KMS-11 (cell line): Measurements from ENCODE around the gene STXBP1.
"Not testable (repeated sequence)": the region's sequence is repeated elsewhere in the genome, so short reads cannot be mapped to it uniquely, and the experiment has no call there.

Source experiments
- H2AFZ ChIP-seq: fragments of 200-600 bp; sonication (generic); 2 replicates; pipeline ENCODE4 v1.6.1; 2016; ENCODE audit warnings: antibody characterized with exemption, mixed run types, low read depth
- H3K27ac ChIP-seq: fragments of 200-600 bp; sonication (generic); 2 replicates; pipeline ENCODE4 v1.6.1; 2016; ENCODE audit warnings: mild to moderate bottlenecking, mixed run types
- H3K27me3 ChIP-seq: fragments of 200-600 bp; sonication (generic); 2 replicates; pipeline ENCODE4 v1.6.1; 2017; ENCODE audit warnings: mild to moderate bottlenecking, low read depth, mixed run types, moderate library complexity; ENCODE audit not compliant: insufficient read depth
- H3K36me3 ChIP-seq: fragments of 200-600 bp; sonication (generic); 2 replicates; pipeline ENCODE4 v1.6.1; 2017; ENCODE audit warnings: mild to moderate bottlenecking, mixed run types; ENCODE audit not compliant: insufficient read depth
- H3K4me1 ChIP-seq: fragments of 200-600 bp; sonication (generic); 2 replicates; pipeline ENCODE4 v1.6.1; 2016; ENCODE audit warnings: mild to moderate bottlenecking, low read depth, mixed run types; ENCODE audit not compliant: poor library complexity, severe bottlenecking
- H3K4me2 ChIP-seq: fragments of 200-600 bp; sonication (generic); 2 replicates; pipeline ENCODE4 v1.7.0; 2016; ENCODE audit warnings: mild to moderate bottlenecking, mixed run types
- H3K4me3 ChIP-seq: fragments of 200-600 bp; sonication (generic); IDR thresholded peaks from 2 replicates; pipeline ENCODE4 v1.6.1; 2017; ENCODE audit warnings: low read depth, low read length, mixed read lengths; ENCODE audit not compliant: insufficient read depth
- H3K79me2 ChIP-seq: fragments of 200-600 bp; sonication (generic); 2 replicates; pipeline ENCODE4 v1.6.1; 2016; ENCODE audit warnings: low read depth, mixed run types; ENCODE audit not compliant: insufficient read depth
- H3K9ac ChIP-seq: fragments of 200-600 bp; sonication (generic); 2 replicates; pipeline ENCODE4 v1.6.1; 2016; ENCODE audit warnings: mild to moderate bottlenecking, mixed run types
- H4K20me1 ChIP-seq: fragments of 200-600 bp; sonication (generic); 2 replicates; pipeline ENCODE4 v1.6.1; 2016; ENCODE audit warnings: mild to moderate bottlenecking, mixed run types; ENCODE audit not compliant: insufficient read depth
- CTCF ChIP-seq: fragments of 200-600 bp; sonication (generic); conservative IDR thresholded peaks from 2 replicates; pipeline ENCODE4 v1.6.1; 2017; ENCODE audit warnings: low read depth, mild to moderate bottlenecking, antibody characterized with exemption, low read length, moderate library complexity, mixed read lengths

The STXBP1 gene

DNA sequence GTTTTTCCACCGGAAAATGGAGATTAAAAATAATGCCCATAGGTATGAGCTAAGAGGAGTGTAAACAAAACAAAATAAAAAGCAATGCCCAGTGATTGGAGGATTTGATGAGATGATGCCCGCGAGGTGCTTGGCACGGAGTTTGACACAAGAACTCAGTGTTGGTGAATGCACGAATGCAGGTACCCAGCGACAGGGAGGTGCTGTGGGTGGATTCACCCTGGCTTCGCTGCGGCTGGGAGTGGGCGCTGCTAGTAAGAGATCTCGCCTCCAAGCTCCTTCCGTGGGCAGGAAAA, 526 bp upstream of the STXBP1 start:
- Histone ChIP-seq H3K27ac (no peak overlapping the region), H3K4me2 (peak overlapping the region; percentile 82), H2AFZ (peak overlapping the region; percentile 93), H3K79me2 (peaks cover 10% of the 10 kb centered on the region; the same call in 1 of the 2 replicates), H3K4me3 (no peak overlapping the region), H3K9ac (no peak overlapping the region), H4K20me1 (no peaks in the 10 kb centered on the region), H3K36me3 (no peaks in the 10 kb centered on the region), H3K4me1 (peaks cover 44% of the 10 kb centered on the region), H3K27me3 (no peaks in the 10 kb centered on the region)
- TF ChIP-seq CTCF, result no peak

DNA sequence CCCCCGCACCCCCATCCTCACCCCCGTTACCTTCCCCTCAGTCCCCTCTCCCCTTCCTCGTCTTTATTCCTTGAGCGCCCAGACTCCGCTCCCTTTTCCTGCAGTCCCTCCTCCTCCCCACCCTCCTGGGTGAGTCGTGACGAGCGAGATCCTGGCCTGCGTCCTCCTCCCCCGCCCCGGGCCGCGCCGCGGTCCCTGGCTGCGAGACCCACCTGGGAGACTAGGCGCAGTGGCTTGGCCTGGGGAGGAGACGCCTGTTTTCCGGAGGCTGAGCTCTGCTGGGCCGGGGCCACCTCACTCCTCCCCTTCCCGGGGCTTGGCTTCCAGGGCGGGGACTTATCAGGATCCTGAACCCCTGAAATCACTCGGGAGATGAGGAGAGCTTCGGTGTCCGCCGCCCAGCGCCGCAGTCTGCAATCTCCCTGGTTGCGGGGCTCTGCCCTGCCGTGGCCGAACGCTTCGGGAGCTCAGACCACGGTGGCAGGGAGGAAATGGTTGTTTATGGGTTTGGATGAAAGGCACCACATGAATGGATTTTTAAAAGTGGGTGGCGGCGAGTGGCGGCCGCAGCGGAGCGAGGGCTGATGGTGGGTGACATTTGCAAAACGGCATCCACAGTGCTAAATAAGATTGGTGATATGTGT, 984 bp downstream of the STXBP1 start:
- no peak overlapping the region for H2AFZ ChIP-seq
- peaks cover 34% of the 10 kb centered on the region for H3K4me1 ChIP-seq
- no peak overlapping the region for H3K27ac ChIP-seq
- H3K36me3 ChIP-seq, result no peaks in the 10 kb centered on the region
- no peaks in the 10 kb centered on the region for H4K20me1 ChIP-seq
- H3K27me3 ChIP-seq, result no peaks in the 10 kb centered on the region
- peak overlapping the region; percentile 86 for H3K4me2 ChIP-seq
- H3K4me3 ChIP-seq, result no peak overlapping the region
- no peak overlapping the region for H3K9ac ChIP-seq
- peaks cover 9% of the 10 kb centered on the region; the same call in 1 of the 2 replicates for H3K79me2 ChIP-seq
- no peak for TF ChIP-seq CTCF

GRCh38 chr9:127613583-127613954, 1.5 kb downstream of the STXBP1 start:
- Histone ChIP-seq H3K4me2 (peak overlapping the region; percentile 86), H2AFZ (no peak overlapping the region)
- no peak for TF ChIP-seq CTCF

DNA sequence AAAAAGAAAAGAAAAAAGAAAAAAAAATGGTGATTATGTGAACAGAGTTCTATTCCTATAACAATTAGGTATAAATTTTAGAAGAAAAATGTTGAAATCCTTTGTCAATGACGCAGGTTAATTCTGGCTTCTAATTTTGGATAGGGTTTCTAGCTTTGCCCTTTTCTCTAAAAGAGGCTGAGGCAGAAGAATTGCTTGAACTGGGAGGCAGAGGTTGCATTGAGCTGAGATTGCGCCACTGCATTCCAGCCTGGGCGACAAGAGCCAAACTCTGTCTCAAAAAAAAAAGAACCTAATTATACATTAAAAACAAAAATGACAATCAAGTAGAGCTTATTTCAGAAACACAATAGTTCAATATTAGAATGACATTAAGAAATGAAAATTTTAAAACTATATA, 2.9 kb downstream of the STXBP1 start:
- H2AFZ ChIP-seq, result no peak overlapping the region
- no peak overlapping the region for H3K4me2 ChIP-seq
- peaks cover 22% of the 10 kb centered on the region for H3K4me1 ChIP-seq
- H3K27ac ChIP-seq, result no peak overlapping the region
- H3K27me3 ChIP-seq, result no peaks in the 10 kb centered on the region
- no peaks in the 10 kb centered on the region for H3K36me3 ChIP-seq
- peaks cover 9% of the 10 kb centered on the region; the same call in 1 of the 2 replicates for H3K79me2 ChIP-seq
- no peak for TF ChIP-seq CTCF
- no peak overlapping the region for H3K4me3 ChIP-seq
- no peaks in the 10 kb centered on the region for H4K20me1 ChIP-seq
- H3K9ac ChIP-seq, result no peak overlapping the region

More at GRCh38 chr9:127613583-127613954, 1.5 kb downstream of the STXBP1 start:
- Histone ChIP-seq H3K36me3 (no peaks in the 10 kb centered on the region), H3K79me2 (peaks cover 9% of the 10 kb centered on the region; the same call in 1 of the 2 replicates), H3K27me3 (no peaks in the 10 kb centered on the region), H3K9ac (no peak overlapping the region), H4K20me1 (no peaks in the 10 kb centered on the region), H3K4me1 (peaks cover 34% of the 10 kb centered on the region), H3K4me3 (no peak overlapping the region), H3K27ac (no peak overlapping the region)

DNA sequence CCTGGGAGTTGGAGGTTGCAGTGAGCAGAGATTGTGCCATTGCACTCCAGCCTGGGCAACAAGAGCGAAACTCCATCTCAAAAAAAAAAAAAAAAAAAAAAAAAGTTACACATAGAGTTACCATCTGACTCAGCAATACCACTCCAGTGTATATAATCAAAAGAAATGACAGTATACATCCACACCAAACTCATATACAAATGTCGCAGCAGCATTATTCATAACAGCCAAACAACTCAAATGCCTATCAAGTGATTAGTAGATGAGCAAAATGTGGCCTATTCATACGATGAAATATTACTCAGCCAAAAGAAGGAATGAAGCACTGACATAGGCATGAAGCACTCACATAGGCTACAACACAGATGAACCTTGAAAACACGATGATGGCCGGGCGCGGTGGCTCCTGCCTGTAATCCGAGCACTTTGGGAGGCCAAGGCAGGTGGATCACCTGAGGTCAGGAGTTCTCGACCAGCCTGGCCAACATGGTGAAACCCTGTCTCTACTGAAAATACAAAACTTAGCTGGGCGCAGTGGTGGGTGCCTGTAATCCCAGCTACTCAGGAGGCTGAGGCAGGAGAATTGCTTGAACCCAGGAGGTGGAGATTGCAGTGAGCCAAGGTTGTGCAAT, 9.4 kb downstream of the STXBP1 start:
- H3K36me3 ChIP-seq, H3K9ac ChIP-seq, H3K79me2 ChIP-seq, H3K27ac ChIP-seq, H4K20me1 ChIP-seq, H2AFZ ChIP-seq, H3K4me3 ChIP-seq, H3K27me3 ChIP-seq, H3K4me2 ChIP-seq, H3K4me1 ChIP-seq: not testable (repeated sequence)
